Measurements from ENCODE around the gene TP53TG5. TPM values are rescaled to one million over a fixed set of nuclear protein-coding genes. Genes with fewer than 3 reads are reported as not detected.

Gene TP53TG5
- total RNA-seq = under 1 TPM in 1 of 2 experiments, not detected in 1; 0.29 TPM

- H3K4me3 Mint-ChIP-seq = no peak within 1 kb of the TSS
- no peak for TF ChIP-seq CTCF (IDR thresholded peaks at IDR 0.05)
- ATAC-seq (no peak), DNase-seq (no peak)
- ChIA-PET POLR2A (no interaction called here), CTCF (interaction anchor here (1.6 to 24.4 kb wide), 2 partner anchors 56 to 72 kb away, joined by 6 to 549 read pairs; no protein-coding TSS in a partner anchor)
- H3K36me3 Mint-ChIP-seq (ENCODE audit: low read depth) = peaks cover 2% of the 10 kb centered on the region
- H3K9me3 Mint-ChIP-seq = no peaks in the 10 kb centered on the region
- H3K4me1 Mint-ChIP-seq (ENCODE audit: low read depth) = peaks cover 10% of the 10 kb centered on the region
- H3K27me3 Mint-ChIP-seq = no peaks in the 10 kb centered on the region
- intact Hi-C loops (cut with micrococcal nuclease) = no loop called here
- H3K27ac Mint-ChIP-seq = no peak within 1 kb of the TSS
Measured at GRCh38 chr20:45378191-45378590, at the start of gene TP53TG5. Gene TP53TG5, minus strand, starts transcription at chr20:45378325. Its CDS starts 89 bp downstream, at chr20:45378236.

- Mint-ChIP-seq H3K27me3 (no peaks in the 10 kb centered on the region), H3K4me1 (ENCODE audit: low read depth) (peaks cover 8% of the 10 kb centered on the region), H3K9me3 (no peaks in the 10 kb centered on the region), H3K4me3 (no peak overlapping the region), H3K36me3 (ENCODE audit: low read depth) (peaks cover 24% of the 10 kb centered on the region), H3K27ac (no peak overlapping the region)
- ChIA-PET POLR2A (interaction anchor here (0.6 to 1.4 kb wide), 3 partner anchors 9 to 54 kb away, joined by 3 to 5 read pairs (median 4); no protein-coding TSS in a partner anchor), CTCF (interaction anchor here (0.5 to 14.4 kb wide), 3 partner anchors 9 to 58 kb away, joined by 3 to 549 read pairs (median 12); partner anchors contain the start of genes SYS1 and TP53TG5)
- ATAC-seq (no peak), DNase-seq (no peak)
- TF ChIP-seq CTCF (IDR thresholded peaks at IDR 0.05) = no peak
- intact Hi-C loops (cut with micrococcal nuclease) = no loop called here
Measured at GRCh38 chr20:45427236-45428149, 49.4 kb upstream of the TP53TG5 start.

DNA sequence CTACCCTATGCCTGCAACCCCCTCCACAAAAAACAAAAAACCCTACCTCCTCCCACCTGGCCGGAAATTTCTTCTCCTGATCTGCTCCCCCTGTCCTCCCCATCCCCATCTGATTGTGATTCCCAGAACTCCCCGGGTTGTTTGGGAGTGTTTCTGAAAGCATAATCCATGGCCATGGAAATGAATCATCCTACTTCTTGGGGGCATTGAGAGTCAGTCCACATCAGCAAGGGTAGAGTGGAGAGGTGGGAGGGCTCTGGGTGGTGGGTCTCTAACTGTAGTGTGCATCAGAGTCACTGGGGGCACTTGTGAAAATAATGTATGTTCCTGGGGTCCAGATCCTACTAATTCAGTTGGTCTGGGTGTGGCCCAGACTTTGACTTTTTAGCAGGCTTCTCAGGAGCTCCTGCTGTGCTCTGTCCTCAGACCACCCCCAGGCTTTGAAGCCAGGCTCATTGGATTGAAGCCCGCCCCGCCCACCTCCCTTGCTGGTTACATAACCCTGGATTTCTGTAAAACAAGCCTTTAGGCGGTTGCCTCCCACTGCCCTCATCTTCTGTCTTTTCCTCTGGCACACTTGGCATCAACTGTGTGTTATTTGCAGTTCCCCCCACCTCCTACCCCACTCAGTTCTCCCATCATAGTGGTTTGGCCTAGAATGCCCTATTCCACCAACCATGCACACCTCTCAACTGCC is 48.3 kb upstream of the TP53TG5 start:
- no peak for ATAC-seq
- no peak for TF ChIP-seq CTCF (IDR thresholded peaks at IDR 0.05)
- Mint-ChIP-seq H3K36me3 (ENCODE audit: low read depth) (peaks cover 27% of the 10 kb centered on the region), H3K27ac (no peak overlapping the region), H3K4me3 (no peak overlapping the region), H3K4me1 (ENCODE audit: low read depth) (no peaks in the 10 kb centered on the region), H3K27me3 (no peaks in the 10 kb centered on the region), H3K9me3 (no peaks in the 10 kb centered on the region)
- CTCF ChIA-PET = interaction anchor here (2.1 to 14.4 kb wide), 2 partner anchors 10 to 57 kb away, joined by 12 to 549 read pairs; partner anchors contain the start of genes SYS1 and TP53TG5
- no peak for DNase-seq
- intact Hi-C loops (cut with micrococcal nuclease) = no loop called here
- POLR2A ChIA-PET = interaction anchor here (1.1 kb wide), 1 partner anchor 53 kb away, joined by 4 read pairs; no protein-coding TSS in a partner anchor

GRCh38 chr20:45425561-45425960 is 47.4 kb upstream of the TP53TG5 start:
- no peak for DNase-seq
- ATAC-seq = no peak
- intact Hi-C loops (cut with micrococcal nuclease) = no loop called here
- POLR2A ChIA-PET = no interaction called here
- no peak overlapping the region for H3K27ac Mint-ChIP-seq
- no peaks in the 10 kb centered on the region for H3K9me3 Mint-ChIP-seq
- no peaks in the 10 kb centered on the region for H3K27me3 Mint-ChIP-seq
- TF ChIP-seq CTCF (IDR thresholded peaks at IDR 0.05) = no peak
- no peaks in the 10 kb centered on the region for H3K4me1 Mint-ChIP-seq (ENCODE audit: low read depth)
- H3K36me3 Mint-ChIP-seq (ENCODE audit: low read depth) = peaks cover 32% of the 10 kb centered on the region
- CTCF ChIA-PET = no interaction called here
- no peak overlapping the region for H3K4me3 Mint-ChIP-seq

Data from activated CD8-positive, alpha-beta T cell treated with anti-CD3 and anti-CD28 coated beads for 36 hours (primary cell).